ENCODE data around the gene MYCBPAP.

MYCBPAP gene, protein sequence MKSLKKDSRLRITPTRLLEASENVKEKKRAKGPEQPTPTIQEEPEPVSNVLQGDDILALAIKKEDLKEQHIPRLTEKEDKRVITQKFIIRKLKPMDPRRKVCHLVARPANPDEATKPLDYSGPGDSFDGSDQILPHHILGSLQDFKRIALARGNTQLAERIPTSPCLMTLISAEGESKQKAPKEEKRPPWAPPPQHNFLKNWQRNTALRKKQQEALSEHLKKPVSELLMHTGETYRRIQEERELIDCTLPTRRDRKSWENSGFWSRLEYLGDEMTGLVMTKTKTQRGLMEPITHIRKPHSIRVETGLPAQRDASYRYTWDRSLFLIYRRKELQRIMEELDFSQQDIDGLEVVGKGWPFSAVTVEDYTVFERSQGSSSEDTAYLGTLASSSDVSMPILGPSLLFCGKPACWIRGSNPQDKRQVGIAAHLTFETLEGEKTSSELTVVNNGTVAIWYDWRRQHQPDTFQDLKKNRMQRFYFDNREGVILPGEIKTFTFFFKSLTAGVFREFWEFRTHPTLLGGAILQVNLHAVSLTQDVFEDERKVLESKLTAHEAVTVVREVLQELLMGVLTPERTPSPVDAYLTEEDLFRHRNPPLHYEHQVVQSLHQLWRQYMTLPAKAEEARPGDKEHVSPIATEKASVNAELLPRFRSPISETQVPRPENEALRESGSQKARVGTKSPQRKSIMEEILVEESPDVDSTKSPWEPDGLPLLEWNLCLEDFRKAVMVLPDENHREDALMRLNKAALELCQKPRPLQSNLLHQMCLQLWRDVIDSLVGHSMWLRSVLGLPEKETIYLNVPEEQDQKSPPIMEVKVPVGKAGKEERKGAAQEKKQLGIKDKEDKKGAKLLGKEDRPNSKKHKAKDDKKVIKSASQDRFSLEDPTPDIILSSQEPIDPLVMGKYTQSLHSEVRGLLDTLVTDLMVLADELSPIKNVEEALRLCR

DNA sequence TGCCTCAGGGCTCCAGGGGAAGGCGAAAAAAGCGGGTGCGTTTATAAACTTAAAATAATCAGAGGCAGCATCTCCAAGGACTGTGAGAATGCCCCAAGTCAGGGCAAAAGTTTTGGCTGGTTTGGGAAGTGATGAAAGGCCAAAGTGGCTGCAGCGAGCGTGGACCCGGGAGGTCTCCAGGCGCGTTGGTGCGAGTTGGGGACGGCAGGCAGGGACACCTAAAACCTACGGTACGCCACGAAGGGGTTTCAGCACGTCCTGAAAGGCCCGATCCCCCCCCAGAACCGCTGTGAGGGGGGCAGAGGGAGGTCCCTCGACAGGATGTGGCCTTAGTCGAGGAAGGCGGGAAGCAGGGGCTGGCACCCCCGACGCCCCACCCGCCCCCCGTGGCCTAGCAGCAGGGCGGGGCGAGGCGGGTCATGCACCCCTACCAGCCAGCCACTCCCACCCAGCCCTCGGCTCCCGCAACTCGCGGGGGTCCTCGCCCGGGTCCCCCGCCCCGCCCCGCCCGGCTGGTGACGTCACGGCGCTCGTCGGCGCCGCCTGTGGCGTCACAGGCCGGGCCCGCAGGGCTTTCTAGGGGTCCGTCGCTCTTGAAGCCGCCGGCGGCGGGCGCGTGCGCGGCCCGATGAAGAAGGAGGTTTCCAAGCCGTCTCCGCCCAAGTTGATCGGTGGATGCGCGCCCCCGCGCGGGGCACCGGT lies at the start of gene MYCBPAP:
TSS of gene MYCBPAP (plus strand) at position 569 of the 702 bp plus-strand sequence. CDS start 236 bp downstream, outside the sequence.
- Mint-ChIP-seq H3K9me3 (no peaks in the 10 kb centered on the region), H3K4me3 (peak within 1 kb of the TSS; percentile 87), H3K4me1 (peaks cover 73% of the 10 kb centered on the region), H3K36me3 (ENCODE audit: low read depth) (no peaks in the 10 kb centered on the region), H3K27me3 (ENCODE audit: low read depth, poor library complexity) (peaks cover 15% of the 10 kb centered on the region), H3K27ac (no peak within 1 kb of the TSS)
- TF ChIP-seq, protein P1, sequence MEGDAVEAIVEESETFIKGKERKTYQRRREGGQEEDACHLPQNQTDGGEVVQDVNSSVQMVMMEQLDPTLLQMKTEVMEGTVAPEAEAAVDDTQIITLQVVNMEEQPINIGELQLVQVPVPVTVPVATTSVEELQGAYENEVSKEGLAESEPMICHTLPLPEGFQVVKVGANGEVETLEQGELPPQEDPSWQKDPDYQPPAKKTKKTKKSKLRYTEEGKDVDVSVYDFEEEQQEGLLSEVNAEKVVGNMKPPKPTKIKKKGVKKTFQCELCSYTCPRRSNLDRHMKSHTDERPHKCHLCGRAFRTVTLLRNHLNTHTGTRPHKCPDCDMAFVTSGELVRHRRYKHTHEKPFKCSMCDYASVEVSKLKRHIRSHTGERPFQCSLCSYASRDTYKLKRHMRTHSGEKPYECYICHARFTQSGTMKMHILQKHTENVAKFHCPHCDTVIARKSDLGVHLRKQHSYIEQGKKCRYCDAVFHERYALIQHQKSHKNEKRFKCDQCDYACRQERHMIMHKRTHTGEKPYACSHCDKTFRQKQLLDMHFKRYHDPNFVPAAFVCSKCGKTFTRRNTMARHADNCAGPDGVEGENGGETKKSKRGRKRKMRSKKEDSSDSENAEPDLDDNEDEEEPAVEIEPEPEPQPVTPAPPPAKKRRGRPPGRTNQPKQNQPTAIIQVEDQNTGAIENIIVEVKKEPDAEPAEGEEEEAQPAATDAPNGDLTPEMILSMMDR (IDR thresholded peaks at IDR 0.05), result no peak
- DNase-seq, result peak; percentile 88

DNA sequence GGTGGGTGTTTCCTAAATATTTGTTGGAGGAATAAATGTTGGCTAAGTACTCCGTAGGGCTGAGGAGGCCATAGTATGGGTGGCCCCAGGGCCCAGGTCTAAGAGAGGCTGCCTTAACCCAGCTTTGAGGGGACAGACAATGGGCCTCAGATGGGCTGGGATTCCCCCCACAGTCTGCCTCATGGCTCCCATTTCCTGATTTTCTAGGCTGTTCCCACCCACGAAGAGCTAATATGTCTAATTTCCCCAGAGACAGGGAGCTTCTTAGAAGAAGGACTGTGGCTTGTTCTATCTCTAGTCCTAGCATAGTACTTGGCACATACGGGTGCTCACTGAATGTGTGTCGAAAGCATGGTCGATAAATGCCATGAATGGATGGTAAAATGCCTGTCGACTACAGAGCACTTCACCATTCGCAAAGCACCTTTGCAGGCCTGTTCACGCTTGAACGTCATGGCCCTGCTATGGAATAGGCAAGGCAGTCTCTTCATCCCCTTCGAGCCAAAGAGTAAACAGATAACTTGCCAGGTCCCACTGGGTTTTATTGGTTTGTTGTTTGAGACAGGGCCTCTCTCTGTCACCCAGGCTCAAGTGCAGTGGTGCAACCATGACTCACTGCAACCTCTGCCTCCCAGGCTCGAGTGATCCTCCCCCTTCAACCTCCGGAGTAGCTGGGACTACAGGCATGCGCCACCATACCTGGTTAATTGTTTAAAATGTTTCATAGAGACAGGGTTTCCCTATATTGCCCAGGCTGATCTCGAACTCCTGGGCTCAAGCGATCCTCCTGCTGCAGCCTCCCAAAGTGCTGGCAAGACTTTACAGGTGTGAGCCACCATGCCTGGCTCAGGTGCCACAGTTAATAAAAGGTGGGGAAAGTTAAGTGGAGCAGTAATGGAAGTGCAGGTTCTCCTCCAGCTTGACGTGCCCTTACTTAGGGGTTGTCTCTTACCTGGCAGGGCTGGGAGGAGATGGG lies 49.2 kb upstream of the MYCBPAP start:
- no peaks in the 10 kb centered on the region for H3K36me3 Mint-ChIP-seq (ENCODE audit: low read depth)
- TF ChIP-seq, protein P1 (IDR thresholded peaks at IDR 0.05), result no peak
- no peak for DNase-seq
- peaks cover 11% of the 10 kb centered on the region for H3K4me1 Mint-ChIP-seq
- H3K9me3 Mint-ChIP-seq, result no peaks in the 10 kb centered on the region
- H3K4me3 Mint-ChIP-seq, result no peak overlapping the region
- peak overlapping the region; percentile 82 for H3K27ac Mint-ChIP-seq
- peaks cover 12% of the 10 kb centered on the region for H3K27me3 Mint-ChIP-seq (ENCODE audit: low read depth, poor library complexity)

DNA sequence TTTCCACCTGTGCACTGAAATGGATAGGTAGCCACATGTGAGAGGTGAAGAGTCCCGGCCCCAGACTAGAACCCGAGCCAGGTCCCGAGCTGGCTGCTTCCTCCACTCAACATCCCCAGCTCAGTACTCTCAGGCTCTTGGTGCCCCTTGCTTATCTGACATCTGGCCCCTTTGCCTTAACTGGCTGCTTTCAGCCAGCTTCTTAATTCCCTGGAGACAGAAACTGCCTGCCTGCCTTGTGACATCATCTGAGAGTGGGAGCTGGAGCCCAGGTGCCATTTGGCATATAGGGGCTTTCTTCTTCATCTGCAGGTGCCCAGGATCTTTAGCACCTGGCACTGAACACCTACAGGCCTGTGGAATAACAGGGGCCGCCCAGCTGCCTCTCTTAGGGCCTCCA lies 48.5 kb upstream of the MYCBPAP start:
- Mint-ChIP-seq H3K36me3 (ENCODE audit: low read depth) (peaks cover under 1% of the 10 kb centered on the region), H3K27ac (no peak overlapping the region)

DNA sequence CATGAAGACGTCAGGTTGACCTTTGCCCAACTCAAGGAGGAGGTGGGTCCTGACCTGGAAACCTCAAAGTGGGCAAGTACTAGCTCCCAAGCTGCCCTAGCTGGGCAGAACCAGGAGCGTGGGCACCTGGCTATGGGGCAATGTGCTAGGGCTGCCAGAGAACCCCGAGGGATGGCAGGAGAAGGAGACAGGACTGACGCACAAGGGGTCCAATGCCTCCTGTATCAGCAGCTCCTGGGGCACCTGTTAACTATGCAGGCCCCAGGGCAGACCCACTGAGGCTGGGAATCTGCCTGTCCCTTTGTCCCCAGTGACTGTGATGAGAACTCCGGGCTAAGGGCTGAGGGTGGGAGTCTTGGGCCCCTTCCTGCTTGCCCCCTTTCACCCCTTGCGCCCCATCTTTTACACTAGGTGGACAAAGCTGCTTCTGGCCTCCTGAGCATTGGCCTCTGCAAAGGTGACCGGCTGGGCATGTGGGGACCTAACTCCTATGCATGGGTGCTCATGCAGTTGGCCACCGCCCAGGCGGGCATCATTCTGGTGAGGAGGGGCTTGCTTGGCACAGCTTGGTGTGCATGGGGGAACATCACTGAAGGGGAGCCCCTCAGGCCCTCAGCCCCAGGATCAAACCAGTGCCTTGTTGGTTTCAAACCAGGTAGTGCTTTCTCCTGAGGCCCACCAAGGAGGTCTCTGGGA lies 47.3 kb upstream of the MYCBPAP start:
- TF ChIP-seq, protein P1 (IDR thresholded peaks at IDR 0.05), result no peak
- H3K27ac Mint-ChIP-seq, result no peak overlapping the region
- no peak overlapping the region for H3K4me3 Mint-ChIP-seq
- no peaks in the 10 kb centered on the region for H3K9me3 Mint-ChIP-seq
- peaks cover 11% of the 10 kb centered on the region for H3K4me1 Mint-ChIP-seq
- peaks cover 11% of the 10 kb centered on the region for H3K36me3 Mint-ChIP-seq (ENCODE audit: low read depth)
- H3K27me3 Mint-ChIP-seq (ENCODE audit: low read depth, poor library complexity), result peaks cover 27% of the 10 kb centered on the region
- no peak for DNase-seq

More for the DNA sequence above, 48.5 kb upstream of the MYCBPAP start:
- Mint-ChIP-seq H3K4me3 (no peak overlapping the region), H3K9me3 (no peaks in the 10 kb centered on the region), H3K4me1 (peaks cover 11% of the 10 kb centered on the region), H3K27me3 (ENCODE audit: low read depth, poor library complexity) (peaks cover 19% of the 10 kb centered on the region)
- TF ChIP-seq, protein P1 (IDR thresholded peaks at IDR 0.05), result no peak
- DNase-seq, result no peak
